Measurements from ENCODE around the gene ENSA. TPM values are rescaled to one million over a fixed set of nuclear protein-coding genes. Genes with fewer than 3 reads are reported as not detected.

The ENSA gene
- polyA plus RNA-seq, 1 donor (not counting 4 experiments of a cell fraction or from before 2014, with no cell fraction given) = 102 TPM

DNA sequence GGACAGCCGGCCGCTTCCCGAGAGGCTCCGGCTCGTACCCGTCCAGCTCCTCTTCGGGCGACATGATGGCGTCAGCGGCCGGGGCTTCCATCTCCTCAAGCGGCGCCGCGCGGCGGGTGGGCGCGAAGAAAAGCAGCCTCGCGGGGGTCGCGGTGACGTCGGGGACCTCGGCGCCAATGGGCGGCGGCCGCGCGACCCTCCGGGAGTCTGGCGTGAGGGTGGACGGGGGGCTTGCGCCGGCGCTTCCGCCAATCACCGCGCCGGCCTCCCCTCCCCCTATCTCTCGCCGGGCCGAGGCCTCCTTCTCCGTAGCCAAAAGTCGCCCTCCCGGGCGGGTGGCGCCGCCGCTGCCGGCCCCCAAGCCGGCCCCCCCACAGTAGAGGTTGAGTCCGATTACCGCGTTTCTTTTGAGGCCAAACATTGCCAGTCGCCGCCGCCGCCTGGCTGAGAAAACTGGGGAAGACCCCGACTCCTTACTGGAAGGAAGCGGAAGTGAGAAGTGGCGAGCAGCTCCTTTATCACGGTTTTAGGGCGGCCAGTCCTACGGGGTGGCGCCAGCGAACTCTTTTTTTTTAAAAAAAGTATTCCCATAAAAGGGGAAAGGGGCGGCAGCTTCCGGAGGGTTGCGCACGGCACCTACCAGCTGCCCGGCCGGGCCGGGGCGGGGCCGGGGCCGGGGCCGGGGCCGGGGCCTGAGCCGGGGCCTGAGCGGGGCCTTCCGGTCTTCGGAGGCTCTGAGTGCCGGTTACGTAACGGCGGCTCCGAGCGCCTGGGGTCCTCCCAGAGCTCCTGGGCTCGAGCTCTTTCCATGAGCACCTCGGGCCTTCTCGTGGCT, 50.1 kb downstream of the ENSA start, which contains the start of gene MCL1:
Gene MCL1, minus strand, starts transcription at position 501 of the 835 bp plus-strand sequence. Its CDS starts 80 bp downstream, at position 421.
- Histone ChIP-seq H4K20me1 (ENCODE audit: control insufficient read depth, extremely low read depth, insufficient read depth, low read length) (peaks cover 42% of the 10 kb centered on the region), H3K9me3 (ENCODE audit: control insufficient read depth, low read depth, low read length) (no peaks in the 10 kb centered on the region), H2AFZ (ENCODE audit: control insufficient read depth, low read length) (peak within 1 kb of the TSS; percentile 5), H3K9ac (ENCODE audit: control insufficient read depth, extremely low read depth, insufficient read depth, low read length) (peak within 1 kb of the TSS; percentile 99), H3K4me3 (ENCODE audit: control insufficient read depth in 2 of 3, extremely low read depth in 1 of 3, insufficient read depth in 2 of 3, low read depth in 1 of 3, low read length in 3 of 3) (peak within 1 kb of the TSS; percentile 90 to 98 (median 97)), H3K9me1 (ENCODE audit: control insufficient read depth, extremely low read depth, insufficient read depth, low read length) (no peaks in the 10 kb centered on the region), H3K27ac (ENCODE audit: control insufficient read depth, insufficient read depth, low read length) (peak within 1 kb of the TSS; percentile 98), H3K79me2 (ENCODE audit: control insufficient read depth, insufficient read depth, low read length) (peaks cover 57% of the 10 kb centered on the region), H3K4me1 (ENCODE audit: control insufficient read depth, extremely low read depth, insufficient read depth, low read length) (peaks cover 25% of the 10 kb centered on the region), H3K36me3 (ENCODE audit: control insufficient read depth in 2 of 2, extremely low read depth in 1 of 2, insufficient read depth in 2 of 2, low read length in 2 of 2) (peaks cover 15 to 45% of the 10 kb centered on the region in 2 experiments), H3K4me2 (ENCODE audit: control insufficient read depth, extremely low read depth, insufficient read depth, low read depth, low read length) (peak within 1 kb of the TSS; percentile 81), H3K27me3 (ENCODE audit: control insufficient read depth, extremely low read depth, insufficient read depth, low read length) (no peaks in the 10 kb centered on the region)
- dilution Hi-C loops (cut with MboI; ENCODE audit: extremely low pct_ligation_motif_present, low sequenced_read_pairs) = no loop called here
- FAIRE-seq (no peak), DNase-seq (ENCODE audit: low read depth, low spot score) (peak; percentile 88)
- TF ChIP-seq, protein P1, sequence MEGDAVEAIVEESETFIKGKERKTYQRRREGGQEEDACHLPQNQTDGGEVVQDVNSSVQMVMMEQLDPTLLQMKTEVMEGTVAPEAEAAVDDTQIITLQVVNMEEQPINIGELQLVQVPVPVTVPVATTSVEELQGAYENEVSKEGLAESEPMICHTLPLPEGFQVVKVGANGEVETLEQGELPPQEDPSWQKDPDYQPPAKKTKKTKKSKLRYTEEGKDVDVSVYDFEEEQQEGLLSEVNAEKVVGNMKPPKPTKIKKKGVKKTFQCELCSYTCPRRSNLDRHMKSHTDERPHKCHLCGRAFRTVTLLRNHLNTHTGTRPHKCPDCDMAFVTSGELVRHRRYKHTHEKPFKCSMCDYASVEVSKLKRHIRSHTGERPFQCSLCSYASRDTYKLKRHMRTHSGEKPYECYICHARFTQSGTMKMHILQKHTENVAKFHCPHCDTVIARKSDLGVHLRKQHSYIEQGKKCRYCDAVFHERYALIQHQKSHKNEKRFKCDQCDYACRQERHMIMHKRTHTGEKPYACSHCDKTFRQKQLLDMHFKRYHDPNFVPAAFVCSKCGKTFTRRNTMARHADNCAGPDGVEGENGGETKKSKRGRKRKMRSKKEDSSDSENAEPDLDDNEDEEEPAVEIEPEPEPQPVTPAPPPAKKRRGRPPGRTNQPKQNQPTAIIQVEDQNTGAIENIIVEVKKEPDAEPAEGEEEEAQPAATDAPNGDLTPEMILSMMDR (optimal IDR thresholded peaks at IDR 0.05 in 1 of 3, IDR thresholded peaks at IDR 0.05 in 1 of 3, conservative IDR thresholded peaks at IDR 0.05 in 1 of 3; ENCODE audit: extremely low read depth in 1 of 3, insufficient read depth in 2 of 3, low read length in 3 of 3) = no peak
- no peak for TF ChIP-seq EZH2 (IDR thresholded peaks at IDR 0.05; ENCODE audit: low read length)

GRCh38 chr1:150578272-150579109, 50.9 kb downstream of the ENSA start:
- FAIRE-seq (no peak), DNase-seq (ENCODE audit: low read depth, low spot score) (no peak)
- peak overlapping the region; percentile 98 for H3K27ac ChIP-seq (ENCODE audit: control insufficient read depth, insufficient read depth, low read length)
- dilution Hi-C loops (cut with MboI; ENCODE audit: extremely low pct_ligation_motif_present, low sequenced_read_pairs) = no loop called here
- H3K4me1 ChIP-seq (ENCODE audit: control insufficient read depth, extremely low read depth, insufficient read depth, low read length) = peaks cover 30% of the 10 kb centered on the region
- TF ChIP-seq, protein P1 (optimal IDR thresholded peaks at IDR 0.05 in 1 of 3, IDR thresholded peaks at IDR 0.05 in 1 of 3, conservative IDR thresholded peaks at IDR 0.05 in 1 of 3; ENCODE audit: extremely low read depth in 1 of 3, insufficient read depth in 2 of 3, low read length in 3 of 3) = no peak
- TF ChIP-seq EZH2 (IDR thresholded peaks at IDR 0.05; ENCODE audit: low read length) = no peak
- no peaks in the 10 kb centered on the region for H3K9me3 ChIP-seq (ENCODE audit: control insufficient read depth, low read depth, low read length)
- no peaks in the 10 kb centered on the region for H3K27me3 ChIP-seq (ENCODE audit: control insufficient read depth, extremely low read depth, insufficient read depth, low read length)
- peak overlapping the region; percentile 90 to 98 (median 97) for H3K4me3 ChIP-seq (ENCODE audit: control insufficient read depth in 2 of 3, extremely low read depth in 1 of 3, insufficient read depth in 2 of 3, low read depth in 1 of 3, low read length in 3 of 3)
- peaks cover 60% of the 10 kb centered on the region for H3K79me2 ChIP-seq (ENCODE audit: control insufficient read depth, insufficient read depth, low read length)
- H2AFZ ChIP-seq (ENCODE audit: control insufficient read depth, low read length) = no peak overlapping the region
- H3K4me2 ChIP-seq (ENCODE audit: control insufficient read depth, extremely low read depth, insufficient read depth, low read depth, low read length) = no peak overlapping the region
- H3K36me3 ChIP-seq (ENCODE audit: control insufficient read depth in 2 of 2, extremely low read depth in 1 of 2, insufficient read depth in 2 of 2, low read length in 2 of 2) = peaks cover 18 to 51% of the 10 kb centered on the region in 2 experiments
- H3K9ac ChIP-seq (ENCODE audit: control insufficient read depth, extremely low read depth, insufficient read depth, low read length) = peak overlapping the region; percentile 99
- no peaks in the 10 kb centered on the region for H3K9me1 ChIP-seq (ENCODE audit: control insufficient read depth, extremely low read depth, insufficient read depth, low read length)
- H4K20me1 ChIP-seq (ENCODE audit: control insufficient read depth, extremely low read depth, insufficient read depth, low read length) = peaks cover 44% of the 10 kb centered on the region

All from keratinocyte (primary cell).